Gastroesophageal sphincter (tissue), 4 donors: ENCODE measurements around the gene P3H3. TPM values are rescaled to one million over a fixed set of nuclear protein-coding genes. Genes with fewer than 3 reads are reported as not detected.
"Not testable (repeated sequence)": the region's sequence is repeated elsewhere in the genome, so short reads cannot be mapped to it uniquely, and the experiment has no call there.

Source experiments
- ATAC-seq: fragments of 150-250 bp; one replicate; pipeline ENCODE4 v1.9.1; 2016; ENCODE audit warnings: mild to moderate bottlenecking, moderate library complexity
- H3K27ac ChIP-seq, 4 donors: fragments of 200-600 bp; sonication (generic) in 3 of 4; 1 replicate in 3 of 4; 2 replicates in 1 of 4; pipeline ENCODE4 v1.5.1; 2016 to 2019
- H3K27me3 ChIP-seq: fragments of 200-600 bp; sonication (generic); one replicate; pipeline ENCODE4 v1.5.1; 2019
- H3K36me3 ChIP-seq, 2 donors: fragments of 200-600 bp; sonication (generic); one replicate each; pipeline ENCODE4 v1.5.1; 2019; ENCODE audit warnings: control low read depth in 1 of 2
- H3K4me1 ChIP-seq, 3 donors: fragments of 200-600 bp; sonication (generic); 1 replicate in 2 of 3; 2 replicates in 1 of 3; pipeline ENCODE4 v1.5.1; 2016 to 2019; ENCODE audit warnings: control low read depth in 2 of 3
- H3K4me3 ChIP-seq, 2 donors: fragments of 200-600 bp; sonication (generic); one replicate each; pipeline ENCODE4 v1.5.1; 2019; ENCODE audit warnings: mild to moderate bottlenecking in 1 of 2, moderate library complexity in 1 of 2
- H3K9me3 ChIP-seq, 3 donors: fragments of 200-600 bp; sonication (generic); one replicate each; pipeline ENCODE4 v1.5.1; 2017 to 2019; ENCODE audit warnings: control low read depth in 2 of 3
- EP300 ChIP-seq: sonication (generic); formaldehyde crosslinking; IDR thresholded peaks from one replicate; pipeline ENCODE4 v1.6.1; 2017; ENCODE audit warnings: antibody characterized with exemption, mild to moderate bottlenecking
- POLR2A ChIP-seq, 2 donors: fragments of 450-650 bp; IDR thresholded peaks; one replicate each; pipeline ENCODE4 v1.6.1; 2017; ENCODE audit warnings: antibody characterized with exemption in 2 of 2, mild to moderate bottlenecking in 2 of 2, moderate library complexity in 1 of 2
- POLR2AphosphoS5 ChIP-seq: sonication (generic); formaldehyde crosslinking; IDR thresholded peaks from one replicate; pipeline ENCODE4 v1.6.1; 2017; ENCODE audit warnings: antibody characterized with exemption
- WGBS, 2 donors: methylation state at CpG; one replicate each; pipeline ENCODE4 v1.1.5; 2018; ENCODE audit warnings: low coverage in 1 of 2; 5-methylcytosine and 5-hydroxymethylcytosine counted together
- total RNA-seq, 4 donors: library from RNA; depleted of rRNA; stranded (reverse); fragments of >200 nt; gene quantifications; one replicate each; pipeline ENCODE4 v1.1.0, GENCODE V29; 2016
- TF ChIP-seq, protein P1 (sequence below), 4 experiments: fragments of 200-600 bp in 2 of 4; fragments of 450-650 bp in 2 of 4; sonication (generic) in 1 of 4; IDR thresholded peaks; one replicate each; pipeline ENCODE4 v1.5.1; 2017 to 2019; ENCODE audit warnings: antibody characterized with exemption in 4 of 4, mild to moderate bottlenecking in 2 of 4, moderate library complexity in 2 of 4

P3H3 gene
- total RNA-seq, 4 donors from 2014 or later: 17.3 to 28.3 (median 23.0) TPM

GRCh38 chr12:6883252-6883651 lies 55.0 kb downstream of the P3H3 start:
- TF ChIP-seq, protein P1, sequence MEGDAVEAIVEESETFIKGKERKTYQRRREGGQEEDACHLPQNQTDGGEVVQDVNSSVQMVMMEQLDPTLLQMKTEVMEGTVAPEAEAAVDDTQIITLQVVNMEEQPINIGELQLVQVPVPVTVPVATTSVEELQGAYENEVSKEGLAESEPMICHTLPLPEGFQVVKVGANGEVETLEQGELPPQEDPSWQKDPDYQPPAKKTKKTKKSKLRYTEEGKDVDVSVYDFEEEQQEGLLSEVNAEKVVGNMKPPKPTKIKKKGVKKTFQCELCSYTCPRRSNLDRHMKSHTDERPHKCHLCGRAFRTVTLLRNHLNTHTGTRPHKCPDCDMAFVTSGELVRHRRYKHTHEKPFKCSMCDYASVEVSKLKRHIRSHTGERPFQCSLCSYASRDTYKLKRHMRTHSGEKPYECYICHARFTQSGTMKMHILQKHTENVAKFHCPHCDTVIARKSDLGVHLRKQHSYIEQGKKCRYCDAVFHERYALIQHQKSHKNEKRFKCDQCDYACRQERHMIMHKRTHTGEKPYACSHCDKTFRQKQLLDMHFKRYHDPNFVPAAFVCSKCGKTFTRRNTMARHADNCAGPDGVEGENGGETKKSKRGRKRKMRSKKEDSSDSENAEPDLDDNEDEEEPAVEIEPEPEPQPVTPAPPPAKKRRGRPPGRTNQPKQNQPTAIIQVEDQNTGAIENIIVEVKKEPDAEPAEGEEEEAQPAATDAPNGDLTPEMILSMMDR (IDR thresholded peaks at IDR 0.05): no peak
- no peak for TF ChIP-seq POLR2AphosphoS5
- TF ChIP-seq POLR2A (IDR thresholded peaks at IDR 0.05): no peak
- TF ChIP-seq EP300: no peak
- H3K36me3 ChIP-seq: peaks cover 0 to 36% of the 10 kb centered on the region in 2 donors
- H3K9me3 ChIP-seq: no peaks in the 10 kb centered on the region
- WGBS, 2 donors: 95% methylated on average over 5 of the region's 5 CpGs; no CpG with 5 or more reads in 1 of the 2 donors
- ATAC-seq: no peak
- no peaks in the 10 kb centered on the region for H3K27me3 ChIP-seq
- H3K27ac ChIP-seq: no peak overlapping the region
- no peak overlapping the region for H3K4me3 ChIP-seq
- no peaks in the 10 kb centered on the region for H3K4me1 ChIP-seq

- H3K36me3 ChIP-seq: peaks cover 0 to 36% of the 10 kb centered on the region in 2 donors
- no peak for TF ChIP-seq POLR2A (IDR thresholded peaks at IDR 0.05)
- no peak for TF ChIP-seq POLR2AphosphoS5
- TF ChIP-seq EP300: no peak
- TF ChIP-seq, protein P1 (IDR thresholded peaks at IDR 0.05): no peak
- no peaks in the 10 kb centered on the region for H3K27me3 ChIP-seq
- no peak for ATAC-seq
- no peak overlapping the region for H3K27ac ChIP-seq
- no peaks in the 10 kb centered on the region for H3K4me1 ChIP-seq
- WGBS, 2 donors: 95 to 100% methylated on average over 1 to 3 of the region's 11 CpGs
- H3K4me3 ChIP-seq: no peak overlapping the region
- H3K9me3 ChIP-seq: no peaks in the 10 kb centered on the region
These were observed 55.5 kb downstream of the P3H3 start for GRCh38 chr12:6883683-6884082.

DNA sequence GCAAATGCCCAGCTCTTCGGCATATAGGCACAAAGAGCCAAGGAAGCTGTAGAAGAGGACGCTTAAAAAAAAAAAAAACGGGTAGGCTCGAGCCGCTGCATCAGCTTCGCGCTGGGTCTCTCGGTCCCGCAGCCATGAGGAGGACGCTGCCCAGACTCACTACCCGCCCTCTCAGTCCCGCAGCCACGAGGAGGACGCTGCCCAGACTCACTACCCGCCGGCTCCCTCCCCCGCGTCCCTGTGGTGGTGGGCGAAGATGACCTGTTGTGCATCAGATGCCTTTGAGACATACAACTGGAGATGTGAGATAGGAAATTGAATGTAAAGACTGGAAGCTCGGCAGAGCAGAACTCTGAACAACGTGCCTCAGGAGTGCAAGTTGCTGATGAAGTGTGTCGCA lies 56.3 kb downstream of the P3H3 start:
- 73 to 75% methylated on average over 6 to 19 of the region's 22 CpGs for WGBS, 2 donors
- Histone ChIP-seq H3K27ac (no peak overlapping the region), H3K36me3 (peaks cover 0 to 36% of the 10 kb centered on the region in 2 donors), H3K4me3 (no peak overlapping the region), H3K27me3 (no peaks in the 10 kb centered on the region), H3K4me1 (no peaks in the 10 kb centered on the region), H3K9me3 (no peaks in the 10 kb centered on the region)
- ATAC-seq: no peak
- TF ChIP-seq, protein P1 (IDR thresholded peaks at IDR 0.05): no peak
- no peak for TF ChIP-seq EP300
- TF ChIP-seq POLR2AphosphoS5: no peak
- TF ChIP-seq POLR2A (IDR thresholded peaks at IDR 0.05): no peak

DNA sequence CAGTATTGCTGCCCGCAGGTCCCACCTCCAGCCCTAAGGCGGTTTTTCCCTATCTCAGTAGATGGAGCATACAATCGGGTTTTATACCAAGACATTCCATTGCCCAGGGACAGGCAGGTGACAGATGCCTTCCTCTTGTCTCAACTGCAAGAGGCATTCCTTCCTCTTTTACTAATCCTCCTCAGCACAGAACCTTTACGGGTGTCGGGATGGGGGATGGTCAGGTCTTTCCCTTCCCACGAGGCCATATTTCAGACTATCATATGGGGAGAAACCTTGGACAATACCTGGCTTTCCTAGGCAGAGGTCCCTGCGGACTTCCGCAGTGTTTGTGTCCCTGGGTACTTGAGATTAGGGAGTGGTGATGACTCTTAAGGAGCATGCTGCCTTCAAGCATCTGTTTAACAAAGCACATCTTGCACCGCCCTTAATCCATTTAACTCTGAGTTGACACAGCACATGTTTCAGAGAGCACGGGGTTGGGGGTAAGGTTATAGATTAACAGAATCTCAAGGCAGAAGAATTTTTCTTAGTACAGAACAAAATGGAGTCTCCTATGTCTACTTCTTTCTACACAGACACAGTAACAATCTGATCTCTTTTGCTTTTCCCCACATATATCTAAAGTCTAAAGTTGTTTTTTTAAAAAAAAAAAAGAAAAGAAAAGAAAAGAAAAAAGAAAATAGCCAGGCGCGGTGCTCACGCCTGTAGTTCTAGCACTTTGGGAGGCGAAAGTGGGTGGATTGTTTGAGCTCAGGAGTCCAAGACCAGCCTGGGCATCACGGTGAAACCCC lies 58.2 kb downstream of the P3H3 start:
- H3K27ac ChIP-seq, H3K9me3 ChIP-seq, H3K27me3 ChIP-seq, ATAC-seq, H3K4me3 ChIP-seq: not testable (repeated sequence)
- peaks cover 0 to 36% of the 10 kb centered on the region in 2 donors for H3K36me3 ChIP-seq
- 59 to 66% methylated on average over 5 to 6 of the region's 15 CpGs for WGBS, 2 donors
- peaks cover 0 to 10% (median 1%) of the 10 kb centered on the region in 3 donors for H3K4me1 ChIP-seq

DNA sequence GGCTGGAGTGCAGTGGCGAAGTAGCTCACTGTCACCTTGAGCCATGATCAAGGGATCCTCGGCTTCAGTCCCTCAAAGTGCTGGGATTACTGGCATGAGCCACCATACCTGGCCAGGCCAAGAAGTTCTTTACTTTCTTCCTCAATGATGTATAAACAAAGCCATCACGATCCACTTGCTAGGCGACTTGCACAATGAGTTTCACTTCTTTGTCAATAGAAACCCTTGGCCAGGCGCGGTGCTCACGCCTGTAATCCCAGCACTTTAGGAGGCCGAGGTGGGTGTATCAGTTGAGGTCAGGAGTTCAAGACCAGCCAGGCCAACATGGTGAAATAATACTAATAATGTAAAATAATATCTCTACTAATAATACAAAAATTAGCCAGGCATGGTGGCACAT lies 59.3 kb downstream of the P3H3 start:
- H3K36me3 ChIP-seq: peaks cover 0 to 33% of the 10 kb centered on the region in 2 donors

More for the DNA sequence above, 59.3 kb downstream of the P3H3 start:
- no peaks in the 10 kb centered on the region for H3K9me3 ChIP-seq
- H3K27ac ChIP-seq: no peak overlapping the region
- no peak overlapping the region for H3K4me3 ChIP-seq
- ATAC-seq: no peak
- H3K4me1 ChIP-seq: peaks cover 0 to 19% (median 4%) of the 10 kb centered on the region in 3 donors
- TF ChIP-seq POLR2A (IDR thresholded peaks at IDR 0.05) (no peak), POLR2AphosphoS5 (no peak), EP300 (no peak)
- TF ChIP-seq, protein P1 (IDR thresholded peaks at IDR 0.05): no peak
- H3K27me3 ChIP-seq: no peaks in the 10 kb centered on the region
- WGBS, 2 donors: 77% methylated on average over 8 of the region's 8 CpGs; no CpG with 5 or more reads in 1 of the 2 donors
